A549 (cell line): Measurements from ENCODE around the gene DYDC1.

Source experiments
- BCL3 ChIP-seq: fragments of >200 bp; sonication (Bioruptor Twin); formaldehyde crosslinking; IDR thresholded peaks from 3 replicates; pipeline ENCODE4 v1.6.1; 2016
- CEBPB ChIP-seq, 2 experiments: fragments of >200 bp in 1 of 2; sonication (Bioruptor Twin) in 1 of 2; formaldehyde crosslinking in 1 of 2; IDR thresholded peaks; 2 replicates each; pipeline ENCODE4 v1.6.1; 2012 to 2016
- CTCF ChIP-seq: fragments of >200 bp; sonication (Bioruptor Twin); formaldehyde crosslinking; IDR thresholded peaks from 3 replicates; pipeline ENCODE4 v1.5.1; 2016
- ELK1 ChIP-seq: fragments of 150-350 bp; IDR thresholded peaks from 2 replicates; pipeline ENCODE4 v1.6.1; 2014; ENCODE audit warnings: low read depth, mild to moderate bottlenecking, low read length
- JUN ChIP-seq, 2 experiments: fragments of >200 bp; sonication (Bioruptor Twin); formaldehyde crosslinking; IDR thresholded peaks; 2 replicates in 1 of 2; 3 replicates in 1 of 2; pipeline ENCODE4 v1.6.1; 2016 to 2017
- RAD21 ChIP-seq, 2 experiments: fragments of >200 bp in 1 of 2; sonication (Bioruptor Twin) in 1 of 2; formaldehyde crosslinking in 1 of 2; IDR thresholded peaks in 1 of 2; conservative IDR thresholded peaks in 1 of 2; 2 replicates in 1 of 2; 3 replicates in 1 of 2; pipeline ENCODE4 v1.6.1; 2012 to 2018; ENCODE audit warnings: inconsistent platforms in 1 of 2
- REST ChIP-seq: fragments of 200-600 bp; sonication (generic); IDR thresholded peaks from 2 replicates; pipeline ENCODE4 v1.6.1; 2016; ENCODE audit warnings: antibody characterized with exemption, mild to moderate bottlenecking, moderate library complexity
- SMC3 ChIP-seq: fragments of >200 bp; sonication (Bioruptor Twin); formaldehyde crosslinking; IDR thresholded peaks from 3 replicates; pipeline ENCODE4 v1.6.1; 2018; ENCODE audit warnings: inconsistent platforms

- TF ChIP-seq SMC3 (no peak), CTCF (no peak), BCL3 (no peak), ELK1 (no peak), RAD21 (conservative IDR thresholded peaks at IDR 0.05 in 1 of 2, IDR thresholded peaks at IDR 0.05 in 1 of 2) (no peak), JUN (IDR thresholded peaks at IDR 0.05) (no peak), CEBPB (IDR thresholded peaks at IDR 0.05) (no peak), REST (no peak)
These were observed 36.7 kb downstream of the DYDC1 start for GRCh38 chr10:80319725-80320290.
